NCI-H1092 (cell line): ENCODE data around the gene PCDHA7.
"Not testable (repeated sequence)": the region's sequence is repeated elsewhere in the genome, so short reads cannot be mapped to it uniquely, and the experiment has no call there.

ENCODE experiments used
- DNase-seq: peaks from one replicate; lab custom pipeline; 2025; lab: John Stamatoyannopoulos, UW

PCDHA7 gene

DNA sequence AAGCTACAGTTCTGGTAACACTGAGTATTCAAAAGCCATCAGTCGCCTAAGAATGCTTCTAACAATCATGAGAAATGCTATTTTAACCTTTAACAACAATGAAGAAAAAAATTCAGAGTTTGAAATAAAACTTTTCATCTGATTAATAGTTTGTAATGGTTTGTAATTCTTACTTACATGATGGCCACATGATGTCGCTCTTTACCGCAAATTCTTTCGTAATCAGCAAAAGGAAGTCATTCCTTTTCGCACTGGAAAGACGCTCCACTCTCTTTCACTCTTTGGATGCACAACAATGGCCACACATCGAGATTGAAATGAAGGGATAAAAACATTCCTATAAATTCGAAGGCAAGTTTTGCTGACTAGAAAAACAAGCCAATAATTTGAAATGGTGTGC, at the start of gene PCDHA7:
PCDHA7 (plus strand) TSS at position 277 of the 400 bp plus-strand sequence; CDS start at position 392, 115 bp downstream.
- no peak for DNase-seq

DNA sequence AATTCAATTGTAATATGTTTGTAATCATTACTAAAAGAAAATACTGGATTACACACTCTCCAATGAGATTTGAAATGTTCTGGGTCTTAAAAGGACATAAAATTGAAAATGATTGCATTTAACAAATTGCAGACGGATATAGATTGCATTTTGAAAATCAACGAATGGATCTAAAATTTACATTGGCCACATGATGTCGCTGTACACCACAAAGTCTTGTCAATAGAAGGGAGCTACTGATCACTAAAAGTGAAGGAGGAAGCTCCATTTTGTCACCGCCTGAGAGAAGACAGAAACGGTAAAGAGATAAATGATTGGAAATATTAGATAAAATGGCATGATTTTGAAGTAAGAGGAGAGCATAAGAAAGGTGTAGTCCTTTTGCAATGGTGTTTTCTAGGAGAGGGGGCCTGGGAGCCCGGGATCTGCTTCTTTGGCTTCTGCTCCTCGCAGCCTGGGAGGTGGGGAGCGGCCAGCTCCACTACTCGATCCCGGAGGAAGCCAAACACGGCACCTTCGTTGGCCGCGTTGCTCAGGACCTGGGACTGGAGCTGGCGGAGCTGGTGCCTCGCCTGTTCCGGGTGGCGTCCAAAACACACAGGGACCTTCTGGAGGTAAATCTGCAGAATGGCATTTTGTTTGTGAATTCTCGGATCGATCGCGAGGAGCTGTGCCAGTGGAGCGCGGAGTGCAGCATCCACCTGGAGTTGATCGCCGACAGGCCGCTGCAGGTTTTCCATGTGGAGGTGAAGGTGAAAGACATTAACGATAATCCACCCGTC, 48.0 kb upstream of the PCDHA7 start, which contains the start of gene PCDHA1:
PCDHA1 (plus strand) TSS at position 236 of the 782 bp plus-strand sequence.
- DNase-seq = no peak

DNA sequence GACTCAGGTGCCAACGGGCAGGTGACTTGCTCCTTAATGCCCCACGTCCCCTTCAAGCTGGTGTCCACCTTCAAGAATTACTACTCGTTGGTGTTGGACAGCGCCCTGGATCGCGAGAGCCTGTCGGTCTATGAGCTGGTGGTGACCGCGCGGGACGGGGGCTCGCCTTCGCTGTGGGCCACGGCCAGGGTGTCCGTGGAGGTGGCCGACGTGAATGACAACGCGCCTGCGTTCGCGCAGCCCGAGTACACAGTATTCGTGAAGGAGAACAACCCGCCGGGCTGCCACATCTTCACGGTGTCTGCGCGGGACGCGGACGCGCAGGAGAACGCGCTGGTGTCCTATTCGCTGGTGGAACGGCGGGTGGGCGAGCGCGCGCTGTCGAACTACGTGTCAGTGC, 46.6 kb upstream of the PCDHA7 start:
- not testable (repeated sequence) for DNase-seq

DNA sequence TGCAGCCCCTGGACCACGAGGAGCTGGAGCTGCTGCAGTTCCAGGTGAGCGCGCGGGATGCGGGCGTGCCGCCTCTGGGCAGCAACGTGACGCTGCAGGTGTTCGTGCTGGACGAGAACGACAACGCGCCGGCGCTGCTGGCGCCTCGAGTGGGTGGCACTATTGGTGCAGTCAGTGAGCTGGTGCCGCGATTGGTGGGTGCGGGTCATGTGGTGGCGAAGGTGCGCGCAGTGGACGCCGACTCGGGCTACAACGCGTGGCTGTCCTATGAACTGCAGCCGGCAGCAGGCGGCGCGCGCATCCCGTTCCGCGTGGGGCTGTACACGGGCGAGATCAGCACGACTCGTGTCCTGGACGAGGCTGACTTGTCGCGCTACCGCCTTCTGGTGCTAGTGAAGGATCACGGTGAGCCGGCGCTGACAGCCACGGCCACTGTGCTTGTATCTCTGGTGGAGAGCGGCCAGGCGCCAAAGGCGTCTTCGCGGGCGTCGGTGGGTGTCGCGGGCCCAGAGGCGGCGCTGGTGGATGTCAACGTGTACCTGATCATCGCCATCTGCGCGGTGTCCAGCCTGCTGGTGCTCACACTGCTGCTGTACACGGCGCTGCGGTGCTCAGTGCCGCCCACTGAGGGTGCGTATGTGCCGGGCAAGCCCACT, 46.1 kb upstream of the PCDHA7 start:
- not testable (repeated sequence) for DNase-seq

- no peak for DNase-seq
These were observed 43.0 kb upstream of the PCDHA7 start for GRCh38 chr5:140791089-140791488.

DNA sequence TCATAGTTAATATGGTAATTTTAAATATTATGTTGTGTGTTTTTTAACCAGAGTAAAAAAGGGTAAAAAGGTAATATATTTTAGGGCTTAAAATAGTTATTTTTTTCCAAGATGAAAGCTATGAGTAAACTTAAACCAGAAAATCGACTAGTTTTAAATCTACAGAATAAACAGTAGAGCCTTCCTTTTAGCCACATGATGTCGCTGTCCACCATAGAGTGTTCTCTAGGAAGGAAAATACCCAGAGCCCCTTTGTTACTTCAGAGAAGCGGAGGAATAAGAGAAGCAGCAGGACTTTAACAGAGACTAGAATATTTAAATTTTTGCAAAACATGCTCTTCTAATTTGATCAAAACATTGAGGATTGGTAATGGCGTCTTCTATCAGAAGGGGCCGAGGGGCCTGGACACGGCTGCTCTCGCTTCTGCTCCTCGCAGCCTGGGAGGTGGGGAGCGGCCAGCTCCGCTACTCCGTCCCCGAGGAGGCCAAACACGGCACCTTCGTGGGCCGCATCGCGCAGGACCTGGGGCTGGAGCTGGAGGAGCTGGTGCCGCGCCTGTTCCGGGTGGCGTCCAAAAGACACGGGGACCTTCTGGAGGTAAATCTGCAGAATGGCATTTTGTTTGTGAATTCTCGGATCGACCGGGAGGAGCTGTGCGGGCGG, 39.3 kb upstream of the PCDHA7 start, which contains the start of gene PCDHA2:
PCDHA2 (plus strand) TSS at position 258 of the 664 bp plus-strand sequence.
- no peak for DNase-seq

DNA sequence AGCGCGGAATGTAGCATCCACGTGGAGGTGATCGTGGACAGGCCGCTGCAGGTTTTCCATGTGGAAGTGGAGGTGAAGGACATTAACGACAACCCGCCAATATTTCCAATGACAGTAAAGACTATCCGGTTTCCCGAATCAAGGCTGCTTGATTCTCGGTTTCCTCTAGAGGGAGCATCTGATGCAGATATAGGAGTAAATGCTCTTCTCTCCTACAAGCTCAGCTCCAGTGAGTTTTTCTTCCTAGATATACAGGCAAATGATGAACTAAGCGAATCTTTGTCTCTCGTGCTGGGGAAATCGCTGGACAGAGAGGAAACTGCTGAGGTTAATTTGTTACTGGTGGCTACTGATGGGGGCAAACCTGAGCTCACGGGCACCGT, 38.8 kb upstream of the PCDHA7 start:
- no peak for DNase-seq

GRCh38 chr5:140796072-140796717, 37.9 kb upstream of the PCDHA7 start:
- DNase-seq = not testable (repeated sequence)

GRCh38 chr5:140796718-140797095, 37.4 kb upstream of the PCDHA7 start:
- no peak for DNase-seq

DNA sequence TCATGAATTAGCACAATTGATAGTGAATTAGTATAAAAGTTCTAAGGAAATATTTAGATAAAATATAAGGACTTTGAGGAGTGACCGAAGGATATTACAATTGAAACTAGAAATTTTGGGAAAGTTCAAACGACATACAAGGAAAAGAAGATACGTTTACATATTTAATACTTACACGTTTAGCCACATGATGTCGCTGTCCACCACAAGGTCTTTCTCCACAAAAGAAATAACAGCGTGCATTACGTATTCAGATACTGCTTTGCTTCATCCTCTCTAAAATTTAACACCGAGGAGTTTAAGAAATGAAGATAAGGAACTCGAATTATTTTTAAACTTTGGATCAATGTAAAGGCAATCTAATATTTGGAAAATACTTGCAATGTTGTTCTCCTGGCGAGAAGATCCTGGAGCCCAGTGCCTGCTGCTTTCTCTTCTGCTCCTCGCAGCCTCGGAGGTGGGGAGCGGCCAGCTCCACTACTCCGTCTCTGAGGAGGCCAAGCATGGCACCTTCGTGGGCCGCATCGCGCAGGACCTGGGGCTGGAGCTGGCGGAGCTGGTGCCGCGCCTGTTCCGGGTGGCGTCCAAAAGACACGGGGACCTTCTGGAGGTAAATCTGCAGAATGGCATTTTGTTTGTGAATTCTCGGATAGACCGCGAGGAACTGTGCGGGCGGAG, 33.1 kb upstream of the PCDHA7 start, which contains the start of gene PCDHA3:
PCDHA3 (plus strand) TSS at position 242 of the 678 bp plus-strand sequence.
- no peak for DNase-seq

- no peak for DNase-seq
These were observed 32.6 kb upstream of the PCDHA7 start for GRCh38 chr5:140801494-140801841.

DNA sequence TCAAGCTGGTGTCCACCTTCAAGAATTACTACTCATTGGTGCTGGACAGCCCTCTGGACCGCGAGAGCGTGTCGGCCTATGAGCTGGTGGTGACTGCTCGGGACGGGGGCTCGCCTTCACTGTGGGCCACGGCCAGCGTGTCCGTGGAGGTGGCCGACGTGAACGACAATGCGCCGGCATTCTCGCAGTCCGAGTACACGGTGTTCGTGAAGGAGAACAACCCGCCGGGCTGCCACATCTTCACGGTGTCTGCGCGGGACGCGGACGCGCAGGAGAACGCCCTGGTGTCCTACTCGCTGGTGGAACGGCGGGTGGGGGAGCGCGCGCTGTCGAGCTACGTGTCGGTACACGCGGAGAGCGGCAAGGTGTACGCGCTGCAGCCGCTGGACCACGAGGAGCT, 31.7 kb upstream of the PCDHA7 start:
- not testable (repeated sequence) for DNase-seq

DNA sequence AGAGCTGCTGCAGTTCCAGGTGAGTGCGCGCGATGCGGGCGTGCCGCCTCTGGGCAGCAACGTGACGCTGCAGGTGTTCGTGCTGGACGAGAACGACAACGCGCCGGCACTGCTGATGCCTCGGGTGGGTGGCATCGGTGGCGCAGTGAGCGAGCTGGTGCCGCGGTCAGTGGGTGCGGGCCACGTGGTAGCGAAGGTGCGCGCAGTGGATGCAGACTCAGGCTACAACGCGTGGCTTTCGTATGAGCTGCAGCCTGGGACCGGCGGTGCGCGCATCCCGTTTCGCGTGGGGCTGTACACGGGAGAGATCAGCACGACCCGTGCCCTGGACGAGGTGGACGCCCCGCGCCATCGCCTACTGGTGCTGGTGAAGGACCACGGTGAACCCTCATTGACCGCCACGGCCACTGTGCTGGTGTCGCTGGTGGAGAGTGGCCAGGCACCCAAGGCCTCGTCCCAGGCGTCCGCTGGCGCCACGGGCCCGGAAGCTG, 31.2 kb upstream of the PCDHA7 start:
- no peak for DNase-seq

DNA sequence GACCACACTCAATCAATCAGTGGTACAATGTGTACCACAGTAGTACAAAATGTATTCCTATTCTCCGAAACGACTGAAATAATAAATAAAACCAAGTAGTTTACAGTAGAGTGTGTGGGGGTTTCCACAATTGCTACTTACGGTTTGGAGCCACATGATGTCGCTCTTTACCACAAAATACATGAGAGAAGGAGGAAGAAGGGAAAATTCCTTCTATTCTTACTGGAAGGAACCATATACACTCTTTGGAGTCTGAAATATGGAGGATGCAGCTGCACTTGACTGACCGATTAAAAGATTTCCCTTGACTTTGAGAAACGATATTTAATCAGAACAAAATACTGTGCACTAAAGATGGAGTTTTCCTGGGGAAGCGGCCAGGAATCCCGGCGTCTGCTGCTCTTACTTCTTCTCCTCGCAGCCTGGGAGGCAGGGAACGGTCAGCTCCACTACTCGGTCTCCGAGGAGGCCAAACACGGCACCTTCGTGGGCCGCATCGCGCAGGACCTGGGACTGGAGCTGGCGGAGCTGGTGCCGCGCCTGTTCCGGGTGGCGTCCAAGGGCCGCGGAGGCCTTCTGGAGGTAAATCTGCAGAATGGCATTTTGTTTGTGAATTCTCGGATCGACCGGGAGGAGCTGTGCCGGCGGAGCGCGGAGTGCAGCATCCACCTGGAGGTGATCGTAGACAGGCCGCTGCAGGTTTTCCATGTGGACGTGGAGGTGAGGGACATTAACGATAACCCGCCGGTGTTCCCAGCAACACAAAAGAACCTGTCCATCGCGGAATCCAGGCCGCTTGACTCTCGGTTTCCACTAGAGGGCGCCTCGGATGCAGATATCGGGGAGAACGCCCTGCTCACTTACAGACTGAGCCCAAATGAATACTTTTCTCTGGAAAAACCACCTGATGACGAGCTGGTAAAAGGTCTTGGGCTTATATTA, 27.0 kb upstream of the PCDHA7 start, which contains the start of gene PCDHA4:
PCDHA4 (plus strand) TSS at position 235 of the 942 bp plus-strand sequence.
- DNase-seq = peak; percentile 66

DNA sequence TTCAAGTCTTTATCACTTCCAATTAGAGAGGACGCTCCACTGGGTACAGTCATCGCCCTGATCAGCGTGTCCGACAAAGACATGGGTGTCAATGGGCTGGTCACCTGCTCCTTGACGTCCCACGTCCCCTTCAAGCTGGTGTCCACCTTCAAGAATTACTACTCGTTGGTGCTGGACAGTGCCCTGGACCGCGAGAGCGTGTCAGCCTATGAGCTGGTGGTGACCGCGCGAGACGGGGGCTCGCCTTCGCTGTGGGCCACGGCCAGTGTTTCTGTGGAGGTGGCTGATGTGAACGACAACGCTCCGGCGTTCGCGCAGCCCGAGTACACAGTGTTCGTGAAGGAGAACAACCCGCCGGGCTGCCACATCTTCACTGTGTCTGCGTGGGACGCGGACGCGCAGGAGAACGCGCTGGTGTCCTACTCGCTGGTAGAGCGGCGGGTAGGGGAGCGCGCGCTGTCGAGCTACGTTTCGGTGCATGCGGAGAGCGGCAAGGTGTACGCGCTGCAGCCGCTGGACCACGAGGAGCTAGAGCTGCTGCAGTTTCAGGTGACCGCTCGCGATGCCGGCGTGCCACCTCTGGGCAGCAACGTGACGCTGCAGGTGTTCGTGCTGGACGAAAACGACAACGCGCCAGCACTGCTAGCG, 25.7 kb upstream of the PCDHA7 start:
- DNase-seq = not testable (repeated sequence)

DNA sequence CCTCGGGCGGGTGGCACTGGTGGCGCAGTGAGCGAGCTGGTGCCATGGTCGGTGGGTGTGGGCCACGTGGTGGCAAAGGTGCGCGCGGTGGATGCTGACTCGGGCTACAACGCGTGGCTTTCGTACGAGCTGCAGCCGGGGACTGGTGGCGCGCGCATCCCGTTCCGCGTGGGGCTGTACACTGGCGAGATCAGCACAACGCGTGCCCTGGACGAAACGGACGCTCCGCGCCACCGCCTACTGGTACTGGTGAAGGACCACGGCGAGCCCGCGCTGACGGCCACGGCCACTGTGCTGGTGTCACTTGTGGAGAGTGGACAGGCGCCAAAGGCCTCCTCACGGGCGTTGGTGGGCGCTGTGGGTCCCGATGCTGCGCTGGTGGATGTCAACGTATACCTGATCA, 25.2 kb upstream of the PCDHA7 start:
- DNase-seq = no peak

DNA sequence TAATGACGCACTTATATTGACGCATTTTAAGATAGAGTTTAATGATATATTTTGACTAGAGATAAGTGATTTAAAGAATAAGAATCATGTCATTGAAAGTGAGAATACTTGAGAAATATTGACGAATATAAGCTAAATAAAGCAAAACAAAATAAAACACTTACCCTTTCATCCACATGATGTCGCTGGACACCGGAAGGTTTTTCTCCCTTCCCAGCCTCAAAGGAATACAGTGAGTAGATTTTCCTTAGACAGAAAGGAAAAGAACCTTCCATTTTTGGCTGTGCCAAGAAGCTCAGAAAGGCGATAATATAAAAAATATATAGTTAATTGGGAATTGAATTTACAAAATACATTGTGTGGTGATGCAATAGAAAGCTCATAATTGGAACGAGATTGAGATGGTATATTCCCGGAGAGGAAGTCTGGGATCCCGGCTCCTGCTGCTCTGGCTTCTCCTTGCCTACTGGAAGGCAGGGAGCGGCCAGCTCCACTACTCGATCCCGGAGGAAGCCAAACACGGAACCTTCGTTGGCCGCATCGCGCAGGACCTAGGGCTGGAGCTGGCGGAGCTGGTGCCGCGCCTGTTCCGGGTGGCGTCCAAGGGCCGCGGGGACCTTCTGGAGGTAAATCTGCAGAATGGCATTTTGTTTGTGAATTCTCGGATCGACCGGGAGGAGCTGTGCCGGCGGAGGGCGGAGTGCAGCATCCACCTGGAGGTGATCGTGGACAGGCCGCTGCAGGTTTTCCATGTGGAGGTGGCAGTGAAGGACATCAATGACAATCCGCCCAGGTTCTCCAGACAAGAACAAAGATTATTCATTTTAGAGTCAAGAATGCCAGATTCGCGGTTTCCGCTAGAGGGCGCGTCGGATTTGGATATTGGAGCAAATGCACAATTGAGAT, 12.4 kb upstream of the PCDHA7 start, which contains the start of gene PCDHA5:
PCDHA5 (plus strand) TSS at position 239 of the 906 bp plus-strand sequence.
- DNase-seq = no peak

DNA sequence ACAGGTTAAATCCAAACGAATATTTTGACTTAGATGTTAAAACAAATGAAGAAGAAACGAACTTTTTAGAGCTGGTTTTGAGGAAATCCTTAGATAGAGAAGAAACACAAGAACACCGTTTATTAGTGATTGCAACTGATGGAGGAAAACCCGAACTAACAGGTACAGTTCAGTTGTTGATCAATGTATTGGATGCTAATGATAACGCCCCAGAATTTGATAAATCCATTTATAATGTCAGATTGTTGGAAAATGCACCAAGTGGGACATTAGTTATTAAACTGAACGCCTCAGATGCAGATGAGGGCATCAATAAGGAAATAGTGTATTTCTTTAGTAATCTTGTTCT, 11.8 kb upstream of the PCDHA7 start:
- DNase-seq = no peak

DNA sequence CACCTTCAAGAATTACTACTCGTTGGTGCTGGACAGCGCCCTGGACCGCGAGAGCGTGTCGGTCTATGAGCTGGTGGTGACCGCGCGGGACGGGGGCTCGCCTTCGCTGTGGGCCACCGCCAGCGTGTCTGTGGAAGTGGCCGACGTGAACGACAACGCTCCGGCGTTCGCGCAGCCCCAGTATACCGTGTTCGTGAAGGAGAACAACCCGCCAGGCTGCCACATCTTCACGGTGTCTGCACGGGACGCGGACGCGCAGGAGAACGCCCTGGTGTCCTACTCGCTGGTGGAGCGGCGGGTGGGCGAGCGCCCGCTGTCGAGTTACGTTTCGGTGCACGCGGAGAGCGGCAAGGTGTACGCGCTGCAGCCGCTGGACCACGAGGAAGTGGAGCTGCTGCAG, 11.1 kb upstream of the PCDHA7 start:
- not testable (repeated sequence) for DNase-seq
